Caco-2 (cell line): ENCODE measurements around the gene KCNJ8. TPM values are rescaled to one million over a fixed set of nuclear protein-coding genes. Genes with fewer than 3 reads are reported as not detected.

Experiments
- BruUV-seq: library from RNA; stranded (reverse); fragments of 400-500 nt; replicated peaks from 2 replicates; lab custom pipeline; 2021; lab: Mats Ljungman, UMichigan
- CTCF ChIA-PET: fragments of 300-600 bp; sonication (Branson Sonifier 250); formaldehyde crosslinking; loops from one replicate; lab custom pipeline; 2022; ENCODE audit warnings: antibody characterized with exemption; lab: Charles Lee
- POLR2A ChIA-PET: fragments of 300-600 bp; sonication (Branson Sonifier 250); formaldehyde crosslinking; loops from one replicate; lab custom pipeline; 2022; ENCODE audit warnings: antibody characterized with exemption; lab: Charles Lee
- DNase-seq, 2 experiments: peaks; one replicate each; pipeline versions ENCODE4 v3.0.0 to v3.0.0-alpha.2; 2020 to 2022
- H3K27me3 ChIP-seq: replicated peaks from 2 replicates; pipeline ENCODE4 v1.6.0; 2011; ENCODE audit warnings: low read length; ENCODE audit not compliant: control insufficient read depth, insufficient read depth
- H3K36me3 ChIP-seq: 2 replicates; pipeline ENCODE4 v1.5.1; 2011; ENCODE audit warnings: low read length; ENCODE audit not compliant: control insufficient read depth, insufficient read depth
- H3K4me1 ChIP-seq: fragments of 250-450 bp; sonication (Bioruptor Pico); 2 replicates; pipeline ENCODE4 v1.5.1; 2020; ENCODE audit warnings: mild to moderate bottlenecking
- H3K4me3 ChIP-seq: 2 replicates; pipeline ENCODE4 v1.5.1; 2011; ENCODE audit warnings: low read depth, mild to moderate bottlenecking, control low read depth, low read length
- H3K9me3 ChIP-seq: fragments of 250-450 bp; sonication (Bioruptor Pico); 2 replicates; pipeline ENCODE4 v1.5.1; 2020; ENCODE audit warnings: mild to moderate bottlenecking, moderate library complexity
- H3K27ac Mint-ChIP-seq: one replicate; pipeline ENCODE4 v1.8.0; 2022; ENCODE audit warnings: mixed read lengths; ENCODE audit not compliant: unreplicated experiment
- H3K27me3 Mint-ChIP-seq: one replicate; pipeline ENCODE4 v1.8.0; 2022; ENCODE audit warnings: mixed read lengths; ENCODE audit not compliant: insufficient read depth, unreplicated experiment
- H3K36me3 Mint-ChIP-seq: one replicate; pipeline ENCODE4 v1.8.0; 2022; ENCODE audit warnings: mild to moderate bottlenecking, mixed read lengths; ENCODE audit not compliant: insufficient read depth, unreplicated experiment
- H3K4me1 Mint-ChIP-seq: one replicate; pipeline ENCODE4 v1.8.0; 2022; ENCODE audit warnings: low read depth, mixed read lengths; ENCODE audit not compliant: unreplicated experiment
- H3K4me3 Mint-ChIP-seq: one replicate; pipeline ENCODE4 v1.8.0; 2022; ENCODE audit warnings: mild to moderate bottlenecking, moderate library complexity, mixed read lengths; ENCODE audit not compliant: unreplicated experiment
- H3K9me3 Mint-ChIP-seq: one replicate; pipeline ENCODE4 v1.8.0; 2022; ENCODE audit warnings: mixed read lengths; ENCODE audit not compliant: unreplicated experiment
- CTCF ChIP-seq, 2 experiments: fragments of 200-600 bp in 1 of 2; IDR thresholded peaks; 1 replicate in 1 of 2; 2 replicates in 1 of 2; pipeline versions ENCODE4 v1.5.1 to v1.8.0; 2011 to 2022; ENCODE audit warnings: antibody characterized with exemption in 1 of 2, control low read depth in 1 of 2, inconsistent platforms in 1 of 2, low read depth in 1 of 2, low read length in 1 of 2, mild to moderate bottlenecking in 1 of 2, moderate library complexity in 1 of 2; ENCODE audit not compliant: insufficient read depth in 1 of 2, severe bottlenecking in 1 of 2, unreplicated experiment in 1 of 2
- intact Hi-C: fragments of 100-400 bp; cut with micrococcal nuclease; formaldehyde crosslinking; loops from one replicate; pipeline ENCODE4 v1.10.0; 2022; ENCODE audit not compliant: unreplicated experiment
- total RNA-seq: library from RNA; stranded (reverse); gene quantifications from 2 replicates; pipeline ENCODE4 v1.2.3, GENCODE V29; 2022

The KCNJ8 gene
- total RNA-seq, 1 experiment from 2014 or later = 88.7 TPM

- Histone ChIP-seq H3K36me3 (no peaks in the 10 kb centered on the region), H3K4me3 (no peak overlapping the region), H3K27me3 (no peaks in the 10 kb centered on the region), H3K4me1 (peaks cover 33% of the 10 kb centered on the region), H3K9me3 (no peaks in the 10 kb centered on the region)
- no peak for TF ChIP-seq CTCF (IDR thresholded peaks at IDR 0.05; ENCODE audit: insufficient read depth in 1 of 2, low read depth in 1 of 2, low read length in 1 of 2, severe bottlenecking in 1 of 2, unreplicated experiment in 1 of 2)
- POLR2A ChIA-PET = no interaction called here
- no peak overlapping the region for H3K27ac Mint-ChIP-seq
- H3K4me3 Mint-ChIP-seq = no peak overlapping the region
- no peaks in the 10 kb centered on the region for H3K9me3 Mint-ChIP-seq
- CTCF ChIA-PET = interaction anchor here (0.6 kb wide), 1 partner anchor 40 kb away, joined by 4 read pairs; no protein-coding TSS in a partner anchor
- H3K27me3 Mint-ChIP-seq = no peaks in the 10 kb centered on the region
- H3K4me1 Mint-ChIP-seq = peaks cover 32% of the 10 kb centered on the region
- no peak for DNase-seq
- BruUV-seq = no TSS peak
- intact Hi-C loops = no loop called here
- H3K36me3 Mint-ChIP-seq = peaks cover 6% of the 10 kb centered on the region
Observed at GRCh38 chr12:21780786-21781185, 6.3 kb upstream of the KCNJ8 start.

- Mint-ChIP-seq H3K27ac (peak overlapping the region; percentile 41), H3K36me3 (peaks cover 25% of the 10 kb centered on the region), H3K4me3 (peak overlapping the region; percentile 76), H3K27me3 (no peaks in the 10 kb centered on the region), H3K4me1 (peaks cover 51% of the 10 kb centered on the region), H3K9me3 (no peaks in the 10 kb centered on the region)
- no peak overlapping the region for H3K4me3 ChIP-seq
- no peaks in the 10 kb centered on the region; the same call in 1 of the 2 replicates for H3K36me3 ChIP-seq
- H3K9me3 ChIP-seq = no peaks in the 10 kb centered on the region
- peaks cover 46% of the 10 kb centered on the region for H3K4me1 ChIP-seq
- TF ChIP-seq CTCF (IDR thresholded peaks at IDR 0.05; ENCODE audit: insufficient read depth in 1 of 2, low read depth in 1 of 2, low read length in 1 of 2, severe bottlenecking in 1 of 2, unreplicated experiment in 1 of 2) = no peak
- no peak for DNase-seq
- POLR2A ChIA-PET = no interaction called here
- H3K27me3 ChIP-seq = no peaks in the 10 kb centered on the region
- BruUV-seq = no TSS peak
- CTCF ChIA-PET = no interaction called here
- intact Hi-C loops = no loop called here
Observed at GRCh38 chr12:21776175-21776574, 1.7 kb upstream of the KCNJ8 start.

- H3K36me3 Mint-ChIP-seq = peaks cover 34% of the 10 kb centered on the region
- peaks cover 58% of the 10 kb centered on the region for H3K4me1 Mint-ChIP-seq
- ChIA-PET CTCF (interaction anchor here (0.6 to 2.8 kb wide), 6 partner anchors 44 to 266 kb away, joined by 3 to 24 read pairs (median 4); no protein-coding TSS in a partner anchor), POLR2A (interaction anchor here (0.7 to 1.6 kb wide), 6 partner anchors 26 to 166 kb away, joined by 3 to 29 read pairs (median 12); partner anchors contain the start of gene ABCC9)
- H3K4me3 Mint-ChIP-seq = peak overlapping the region; percentile 76
- Histone ChIP-seq H3K9me3 (no peaks in the 10 kb centered on the region), H3K4me3 (peak overlapping the region; percentile 88), H3K4me1 (peaks cover 46% of the 10 kb centered on the region), H3K36me3 (no peaks in the 10 kb centered on the region; the same call in 1 of the 2 replicates), H3K27me3 (no peaks in the 10 kb centered on the region)
- H3K27ac Mint-ChIP-seq = peak overlapping the region; percentile 41
- DNase-seq = peak in 1 of 2 experiments; percentile 30
- TSS peak; percentile 88 for BruUV-seq
- no peaks in the 10 kb centered on the region for H3K9me3 Mint-ChIP-seq
- H3K27me3 Mint-ChIP-seq = no peaks in the 10 kb centered on the region
- no peak for TF ChIP-seq CTCF (IDR thresholded peaks at IDR 0.05; ENCODE audit: insufficient read depth in 1 of 2, low read depth in 1 of 2, low read length in 1 of 2, severe bottlenecking in 1 of 2, unreplicated experiment in 1 of 2)
- intact Hi-C loops = loop anchor here (2.0 kb wide), 1 partner anchor 26 kb away; no protein-coding TSS in a partner anchor
Observed at GRCh38 chr12:21775133-21775820, 771 bp upstream of the KCNJ8 start.
